HG03575 (cell line): ENCODE results near the gene FMNL2.
"Not testable (repeated sequence)": the region's sequence is repeated elsewhere in the genome, so short reads cannot be mapped to it uniquely, and the experiment has no call there.

Source experiments
- ATAC-seq: cut with Tn5 transposase; IDR thresholded peaks from one replicate; pipeline ENCODE4 v1.9.1; 2021; ENCODE audit not compliant: unreplicated experiment, insufficient number of reproducible peaks, low FRiP score; ENCODE audit errors: extremely low read depth

The FMNL2 gene

GRCh38 chr2:152367547-152368390, 32.8 kb downstream of the FMNL2 start:
- ATAC-seq = peak; percentile 64

DNA sequence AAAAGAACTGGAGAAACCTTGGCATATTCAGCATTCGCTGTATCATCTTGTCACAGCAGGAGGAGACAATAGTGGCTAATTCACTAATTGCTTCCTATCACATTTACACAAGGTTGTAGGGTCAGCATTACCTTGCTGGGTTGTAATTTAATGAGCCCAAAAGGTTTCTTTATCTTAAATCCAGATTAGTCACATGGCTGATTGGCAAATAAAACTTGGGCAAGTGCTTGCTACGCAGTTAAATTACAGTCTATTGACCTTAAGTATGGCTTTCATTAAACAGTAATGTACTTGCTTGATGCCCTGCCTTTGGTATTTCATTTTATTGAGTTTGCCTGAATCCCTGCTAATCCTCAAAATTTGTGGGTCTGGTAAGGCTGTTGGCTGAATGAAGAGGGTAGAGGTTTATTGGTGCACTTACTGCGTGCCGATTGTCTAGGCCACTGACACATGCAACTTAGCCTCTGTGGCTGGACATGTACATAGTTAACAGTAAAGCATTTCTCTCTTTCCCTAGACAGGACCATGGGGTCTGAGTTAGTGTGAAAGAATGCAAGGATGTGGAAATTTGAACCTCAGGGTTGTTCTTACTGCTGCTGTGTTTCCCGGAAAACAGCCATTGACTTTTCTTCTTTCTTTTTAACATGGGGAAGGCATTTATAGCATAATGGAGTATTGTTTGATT, 34.3 kb downstream of the FMNL2 start:
- ATAC-seq = no peak

- ATAC-seq = no peak
These were observed 35.8 kb downstream of the FMNL2 start for GRCh38 chr2:152370783-152371182.

DNA sequence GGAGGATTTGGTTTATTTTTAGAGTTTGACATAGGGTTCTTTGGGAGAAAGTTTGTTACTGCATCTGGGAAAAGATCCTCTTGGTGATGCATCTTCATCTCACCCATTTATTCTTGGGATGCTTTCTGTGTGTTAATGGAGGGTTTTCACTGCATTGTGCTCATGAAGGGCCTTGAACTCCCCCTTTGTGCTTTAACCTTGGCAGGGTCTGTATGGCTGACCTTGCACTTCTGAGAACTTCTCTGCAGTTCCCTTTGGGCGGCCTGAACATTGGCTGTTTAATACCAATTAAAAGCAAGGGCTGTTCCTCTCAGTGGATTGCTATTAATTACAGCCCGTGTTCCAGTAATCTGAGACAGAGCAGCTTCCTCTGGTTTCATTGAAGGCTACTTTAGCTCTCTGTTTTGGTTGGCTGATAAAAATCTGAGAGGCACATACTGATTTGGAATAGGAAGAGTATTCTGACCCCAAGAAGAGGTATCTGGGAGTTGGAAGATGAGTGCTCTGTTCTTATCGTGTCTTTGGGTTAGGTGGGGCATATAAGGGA, 37.5 kb downstream of the FMNL2 start:
- ATAC-seq = no peak

- ATAC-seq = no peak
These were observed 40.2 kb downstream of the FMNL2 start for GRCh38 chr2:152375174-152375573.

DNA sequence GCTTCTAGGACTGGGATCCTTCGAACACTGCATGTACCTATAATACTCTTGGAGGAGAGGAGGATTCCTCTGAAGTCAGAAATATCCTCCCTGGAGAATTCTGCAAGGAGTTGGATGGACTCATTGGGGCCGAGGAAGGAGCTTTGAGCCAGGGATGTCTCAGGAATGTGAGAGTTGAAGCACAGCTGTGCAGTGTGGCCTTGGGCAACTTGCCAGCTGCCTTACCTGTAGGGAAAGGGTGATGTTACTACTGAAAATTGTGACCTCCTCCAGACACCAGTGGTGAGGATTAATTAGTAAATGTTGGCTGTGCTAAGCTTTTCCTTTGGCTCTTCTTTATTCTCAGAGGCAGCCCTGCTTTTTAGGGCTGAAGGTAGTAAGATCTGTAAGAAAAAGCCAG, 41.4 kb downstream of the FMNL2 start:
- ATAC-seq = no peak

- ATAC-seq = no peak
These were observed 42.0 kb downstream of the FMNL2 start for GRCh38 chr2:152376968-152377367.

DNA sequence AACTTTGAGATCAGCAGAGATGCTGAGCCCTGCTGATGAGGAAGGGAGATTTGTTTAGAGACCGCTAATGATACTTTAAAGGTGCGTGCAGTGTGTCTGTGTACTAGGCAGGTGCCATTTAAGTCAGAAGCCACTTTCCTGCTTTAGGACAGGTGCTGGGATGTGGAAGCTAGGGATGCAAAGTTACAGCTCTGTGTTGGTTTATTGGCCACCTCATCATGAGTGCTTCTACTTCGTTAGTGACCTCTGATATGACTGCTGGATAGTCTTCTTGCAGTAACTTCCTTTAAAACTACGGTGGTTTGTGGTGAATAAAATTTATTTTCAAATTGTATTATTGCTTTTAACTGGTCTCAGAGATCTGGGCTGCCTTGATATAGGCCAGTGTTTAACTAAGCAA, 44.1 kb downstream of the FMNL2 start:
- no peak for ATAC-seq

- no peak for ATAC-seq
These were observed 45.5 kb downstream of the FMNL2 start for GRCh38 chr2:152380261-152381055.

DNA sequence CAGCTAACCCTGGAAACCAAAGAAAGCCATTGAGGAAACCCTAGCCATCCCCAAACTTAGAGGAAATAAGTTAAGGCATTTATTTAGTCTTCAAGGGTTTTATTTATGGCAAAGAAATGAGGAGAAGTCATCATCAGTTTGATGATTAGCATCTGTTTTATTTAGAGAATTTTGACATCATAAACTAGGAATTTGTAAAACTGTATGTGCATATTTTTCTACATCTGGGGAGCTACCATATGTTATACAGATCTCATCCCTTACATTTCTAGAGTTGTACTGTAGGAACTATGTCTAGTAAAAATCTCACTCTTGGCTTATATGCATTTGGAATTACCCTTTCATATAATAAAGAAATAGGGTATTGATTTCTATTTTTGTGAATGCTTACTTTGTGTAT, 48.7 kb downstream of the FMNL2 start:
- ATAC-seq = no peak

DNA sequence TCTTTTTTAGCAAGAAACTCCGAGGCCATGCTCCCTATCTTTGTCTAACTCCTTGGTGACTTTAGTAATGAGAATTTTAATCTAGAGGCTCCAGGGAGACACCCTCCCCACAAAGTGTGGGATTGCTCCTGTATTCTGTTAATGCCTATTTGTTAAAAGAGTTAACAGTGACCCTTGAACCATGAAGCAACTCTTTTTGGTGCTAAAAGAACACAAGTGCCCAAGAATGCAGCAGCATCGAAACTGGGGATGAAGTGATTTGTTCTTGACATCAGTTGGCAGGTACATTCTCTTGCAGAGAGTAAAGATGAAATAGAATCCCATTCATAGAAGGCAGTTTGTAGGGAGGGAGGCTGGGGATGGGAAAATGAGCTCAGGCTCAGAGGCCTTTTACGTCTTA, 50.0 kb downstream of the FMNL2 start:
- ATAC-seq = no peak

DNA sequence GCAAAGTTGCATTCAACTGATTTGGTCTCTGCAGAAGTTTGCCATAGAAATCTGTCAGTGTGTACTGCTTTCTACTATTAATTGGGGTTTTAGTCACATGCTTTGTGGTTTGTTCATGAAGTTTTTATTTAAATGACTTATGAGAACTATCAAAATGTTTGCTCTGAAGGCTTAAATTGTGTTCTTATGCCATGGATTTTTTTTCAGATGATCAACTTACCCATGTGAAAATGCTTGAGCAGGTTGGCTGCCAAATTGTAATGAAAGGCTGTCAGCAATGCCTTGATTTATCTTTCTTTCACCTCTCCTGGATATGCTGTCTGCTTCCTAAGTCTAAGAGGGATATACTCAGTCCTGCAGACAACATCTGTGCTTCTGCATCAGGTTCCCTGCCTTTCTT, 50.7 kb downstream of the FMNL2 start:
- no peak for ATAC-seq

DNA sequence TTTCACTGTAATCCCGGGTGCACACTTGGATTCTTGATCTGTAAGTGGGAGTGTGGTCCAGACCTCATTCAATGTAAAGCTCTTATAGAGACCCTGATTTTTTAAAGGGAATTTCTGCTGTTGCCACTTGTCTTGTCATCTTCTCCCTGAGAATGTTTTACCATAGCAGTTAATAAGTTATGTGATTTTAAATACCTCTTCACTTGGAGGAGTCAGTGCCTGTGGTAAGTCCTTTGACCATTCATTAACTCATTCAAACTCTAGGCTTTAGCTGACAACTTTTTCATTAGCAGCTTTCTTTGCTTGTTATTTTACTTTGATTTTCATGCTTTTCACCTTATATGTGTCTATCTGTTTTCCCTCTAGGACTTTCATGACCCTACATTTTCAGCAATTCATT, 51.3 kb downstream of the FMNL2 start:
- ATAC-seq = no peak

GRCh38 chr2:152387041-152387440, 52.1 kb downstream of the FMNL2 start:
- ATAC-seq = no peak

DNA sequence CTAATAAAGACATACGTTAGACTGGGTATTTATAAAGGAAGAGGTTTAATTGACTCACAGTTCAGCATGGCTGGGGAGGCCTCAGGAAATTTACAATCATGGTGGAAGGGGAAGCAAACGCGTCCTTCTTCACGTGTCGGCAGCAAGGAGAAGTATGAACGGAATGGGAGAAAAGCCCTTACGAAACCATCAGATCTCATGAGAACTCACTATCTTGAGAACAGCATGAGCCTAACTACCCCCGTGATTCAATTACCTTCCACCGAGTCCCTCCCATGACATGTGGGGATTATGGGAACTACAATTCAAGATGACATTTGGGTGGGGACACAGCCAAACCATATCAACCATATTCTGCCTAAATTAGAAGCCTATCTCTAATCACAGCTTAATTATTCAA, 53.3 kb downstream of the FMNL2 start:
- not testable (repeated sequence) for ATAC-seq

GRCh38 chr2:152389483-152389882, 54.5 kb downstream of the FMNL2 start:
- no peak for ATAC-seq

GRCh38 chr2:152390837-152391236, 55.9 kb downstream of the FMNL2 start:
- ATAC-seq = no peak

DNA sequence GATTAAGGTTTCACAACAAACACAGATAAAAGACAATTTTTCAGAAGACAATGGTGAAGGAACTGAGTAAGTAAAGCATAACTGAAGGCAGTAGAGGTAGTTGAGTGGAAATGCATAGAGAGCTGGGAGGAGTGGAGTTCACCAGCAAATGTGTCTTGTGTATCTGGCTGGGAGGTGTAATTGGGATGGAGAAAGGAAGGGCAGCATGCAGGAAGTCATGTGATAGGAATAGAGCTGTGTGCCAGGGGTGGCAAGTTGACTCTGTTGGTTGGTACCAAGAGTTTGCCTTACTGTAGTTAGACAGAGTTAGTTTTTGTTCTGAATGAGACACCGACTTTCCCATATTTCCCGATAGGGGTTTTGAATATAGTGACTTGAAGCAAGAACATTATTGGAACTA, 56.3 kb downstream of the FMNL2 start:
- ATAC-seq = no peak

DNA sequence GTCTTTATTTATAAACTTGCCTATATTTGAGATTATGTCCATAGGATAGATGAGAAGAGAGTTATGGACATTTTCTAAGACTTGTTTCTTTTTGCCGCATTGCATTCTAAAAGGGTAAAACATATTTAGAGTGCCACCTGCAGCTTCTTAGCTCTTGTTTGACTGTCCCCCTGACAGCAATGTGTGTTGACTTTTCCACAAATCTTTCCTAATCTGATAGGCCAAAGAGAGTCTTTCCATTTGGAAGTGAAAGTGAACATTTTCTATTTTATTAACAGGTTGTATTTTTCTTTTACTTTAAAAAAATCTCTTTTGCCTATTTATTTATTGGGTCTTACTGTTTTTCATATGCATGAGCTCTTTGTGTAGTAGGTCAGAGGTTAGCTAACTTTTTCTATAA, 58.4 kb downstream of the FMNL2 start:
- ATAC-seq = no peak

- ATAC-seq = no peak
These were observed 59.4 kb downstream of the FMNL2 start for GRCh38 chr2:152394326-152394725.
